ENCODE data around the gene ARMC2.

- TF ChIP-seq CTCF (conservative IDR thresholded peaks at IDR 0.05; ENCODE audit: low read depth, low read length) (no peak), EZH2phosphoT487 (IDR thresholded peaks at IDR 0.05; ENCODE audit: borderline replicate concordance, low read length) (no peak)
Observed at GRCh38 chr6:109019911-109020310, 171.7 kb downstream of the ARMC2 start.
